Naive thymus-derived CD4-positive, alpha-beta T cell (primary cell): Measurements from ENCODE around the gene AACS. TPM values are rescaled to one million over a fixed set of nuclear protein-coding genes. Genes with fewer than 3 reads are reported as not detected.
"Not testable (repeated sequence)": the region's sequence is repeated elsewhere in the genome, so short reads cannot be mapped to it uniquely, and the experiment has no call there.

Source experiments
- ATAC-seq: fragments of 150-1000 bp; cut with Tn5 transposase; 2 replicates; pipeline ENCODE4 v1.10.0; 2021; ENCODE audit warnings: mild to moderate bottlenecking, moderate library complexity
- CTCF ChIA-PET: fragments of 350-600 bp; sonication (Branson Sonifier 250); formaldehyde crosslinking; loops from one replicate; lab custom pipeline; 2021; ENCODE audit warnings: antibody characterized with exemption; lab: Charles Lee
- POLR2A ChIA-PET: fragments of 350-600 bp; sonication (Branson Sonifier 250); formaldehyde crosslinking; loops from one replicate; lab custom pipeline; 2021; ENCODE audit warnings: antibody characterized with exemption, inconsistent platforms; lab: Charles Lee
- DNase-seq, 9 donors: peaks; one replicate each; pipeline versions ENCODE4 v3.0.0 to v3.0.0-alpha.2; 2020 to 2022; ENCODE audit warnings: mixed read lengths in 1 of 9
- H3K27ac ChIP-seq: one replicate; pipeline ENCODE4 v1.7.0; 2013; ENCODE audit warnings: mild to moderate bottlenecking, low read depth, low read length, moderate library complexity
- H3K27me3 ChIP-seq, 2 donors: one replicate each; pipeline ENCODE4 v1.7.0; 2013; ENCODE audit warnings: low read length in 2 of 2, mild to moderate bottlenecking in 2 of 2, moderate library complexity in 2 of 2; ENCODE audit not compliant: control insufficient read depth in 2 of 2, insufficient read depth in 2 of 2
- H3K36me3 ChIP-seq, 3 experiments: 1 replicate in 2 of 3; 2 replicates in 1 of 3; pipeline ENCODE4 v1.7.0; 2013; ENCODE audit warnings: low read length in 3 of 3, mild to moderate bottlenecking in 3 of 3, moderate library complexity in 1 of 3; ENCODE audit not compliant: insufficient read depth in 3 of 3, control insufficient read depth in 2 of 3
- H3K4me1 ChIP-seq, 2 donors: one replicate each; pipeline ENCODE4 v1.7.0; 2013; ENCODE audit warnings: low read length in 2 of 2, mild to moderate bottlenecking in 2 of 2, moderate library complexity in 1 of 2; ENCODE audit not compliant: control insufficient read depth in 2 of 2, insufficient read depth in 2 of 2
- H3K4me3 ChIP-seq: 2 replicates; pipeline ENCODE4 v1.7.0; 2013; ENCODE audit warnings: mild to moderate bottlenecking, low read length
- H3K9me3 ChIP-seq, 3 experiments: 1 replicate in 2 of 3; 2 replicates in 1 of 3; pipeline ENCODE4 v1.7.0; 2013; ENCODE audit warnings: low read length in 3 of 3; ENCODE audit not compliant: control insufficient read depth in 2 of 3
- H3K27ac Mint-ChIP-seq, 9 donors: one replicate each; pipeline ENCODE4 v1.8.0; 2020 to 2022; ENCODE audit warnings: mixed read lengths in 9 of 9, mild to moderate bottlenecking in 8 of 9, moderate library complexity in 5 of 9, inconsistent platforms in 2 of 9
- H3K27me3 Mint-ChIP-seq, 5 donors: one replicate each; pipeline ENCODE4 v1.8.0; 2021 to 2022; ENCODE audit warnings: mixed read lengths in 5 of 5, mild to moderate bottlenecking in 1 of 5
- H3K36me3 Mint-ChIP-seq, 5 donors: one replicate each; pipeline ENCODE4 v1.8.0; 2020 to 2022; ENCODE audit warnings: mixed read lengths in 5 of 5, mild to moderate bottlenecking in 3 of 5, inconsistent platforms in 1 of 5
- H3K4me1 Mint-ChIP-seq, 7 donors: one replicate each; pipeline ENCODE4 v1.8.0; 2020 to 2022; ENCODE audit warnings: mixed read lengths in 7 of 7, mild to moderate bottlenecking in 3 of 7, inconsistent platforms in 1 of 7
- H3K4me3 Mint-ChIP-seq, 10 donors: one replicate each; pipeline ENCODE4 v1.8.0; 2020 to 2022; ENCODE audit warnings: mild to moderate bottlenecking in 10 of 10, mixed read lengths in 10 of 10, moderate library complexity in 6 of 10, inconsistent platforms in 2 of 10
- H3K9me3 Mint-ChIP-seq, 11 donors: one replicate each; pipeline ENCODE4 v1.8.0; 2020 to 2022; ENCODE audit warnings: mixed read lengths in 11 of 11, mild to moderate bottlenecking in 4 of 11, inconsistent platforms in 1 of 11, moderate library complexity in 1 of 11
- intact Hi-C, 2 donors: fragments of 100-400 bp; cut with micrococcal nuclease; formaldehyde crosslinking; loops; one replicate each; pipeline ENCODE4 v1.15.1; 2023
- polyA plus RNA-seq, 2 donors: library from polyadenylated mRNA; unstranded; fragments of 300-500 nt; fragmentation: Illumina TruSeq; gene quantifications; one replicate each; pipeline ENCODE4 v1.2.3, GENCODE V29; 2021
- total RNA-seq, 6 experiments: library from RNA in 5 of 6; stranded (reverse) in 5 of 6; gene quantifications; 1 replicate in 5 of 6; 2 replicates in 1 of 6; pipeline ENCODE4 v1.2.3 and lab custom pipeline; 2021 to 2026

AACS gene
- total and polyA plus RNA-seq, 7 experiments from 2014 or later, result 11.6 to 21.7 (median 14.8) TPM

DNA sequence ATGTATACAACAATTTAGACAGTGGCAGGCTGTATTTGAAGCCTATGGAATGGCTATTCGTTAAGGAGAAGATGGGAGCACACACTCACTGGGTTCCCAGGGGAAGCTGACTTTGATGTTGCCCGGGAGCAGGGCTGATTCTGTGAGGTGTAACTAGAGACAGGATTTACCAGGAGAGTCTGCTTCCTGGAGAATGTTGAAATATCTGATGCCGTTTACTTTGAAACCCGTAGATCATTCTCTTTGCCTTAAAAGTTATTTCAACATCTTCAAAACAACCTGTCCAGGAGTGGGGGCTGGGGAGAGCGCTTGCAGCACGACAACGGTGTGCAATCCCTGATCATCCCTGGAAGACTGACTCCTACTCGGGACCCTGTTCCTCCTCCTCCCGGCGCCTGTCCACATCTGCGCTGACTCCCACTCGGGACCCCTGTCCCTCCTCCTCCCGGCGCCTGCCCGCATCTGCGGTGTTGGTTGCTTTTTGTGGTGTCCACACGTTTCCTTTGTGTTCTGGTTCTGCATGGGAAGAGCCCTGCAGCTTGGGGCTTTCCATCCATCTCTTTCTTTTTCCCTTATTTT lies 72.6 kb downstream of the AACS start:
- ChIA-PET POLR2A (no interaction called here), CTCF (no interaction called here)
- Histone ChIP-seq H3K9me3 (no peaks in the 10 kb centered on the region), H3K27me3 (no peaks in the 10 kb centered on the region), H3K4me1 (no peaks in the 10 kb centered on the region), H3K4me3 (no peak overlapping the region), H3K36me3 (peaks cover 0 to 24% (median 0%) of the 10 kb centered on the region in 3 experiments), H3K27ac (no peak overlapping the region)
- ATAC-seq, result no peak
- Mint-ChIP-seq H3K36me3 (peaks cover 0 to 23% (median 4%) of the 10 kb centered on the region in 5 donors), H3K4me1 (peaks cover 0 to 1% (median 0%) of the 10 kb centered on the region in 7 donors), H3K4me3 (no peak overlapping the region), H3K27me3 (no peaks in the 10 kb centered on the region), H3K27ac (no peak overlapping the region), H3K9me3 (no peaks in the 10 kb centered on the region)
- intact Hi-C loops, result no loop called here
- no peak for DNase-seq

DNA sequence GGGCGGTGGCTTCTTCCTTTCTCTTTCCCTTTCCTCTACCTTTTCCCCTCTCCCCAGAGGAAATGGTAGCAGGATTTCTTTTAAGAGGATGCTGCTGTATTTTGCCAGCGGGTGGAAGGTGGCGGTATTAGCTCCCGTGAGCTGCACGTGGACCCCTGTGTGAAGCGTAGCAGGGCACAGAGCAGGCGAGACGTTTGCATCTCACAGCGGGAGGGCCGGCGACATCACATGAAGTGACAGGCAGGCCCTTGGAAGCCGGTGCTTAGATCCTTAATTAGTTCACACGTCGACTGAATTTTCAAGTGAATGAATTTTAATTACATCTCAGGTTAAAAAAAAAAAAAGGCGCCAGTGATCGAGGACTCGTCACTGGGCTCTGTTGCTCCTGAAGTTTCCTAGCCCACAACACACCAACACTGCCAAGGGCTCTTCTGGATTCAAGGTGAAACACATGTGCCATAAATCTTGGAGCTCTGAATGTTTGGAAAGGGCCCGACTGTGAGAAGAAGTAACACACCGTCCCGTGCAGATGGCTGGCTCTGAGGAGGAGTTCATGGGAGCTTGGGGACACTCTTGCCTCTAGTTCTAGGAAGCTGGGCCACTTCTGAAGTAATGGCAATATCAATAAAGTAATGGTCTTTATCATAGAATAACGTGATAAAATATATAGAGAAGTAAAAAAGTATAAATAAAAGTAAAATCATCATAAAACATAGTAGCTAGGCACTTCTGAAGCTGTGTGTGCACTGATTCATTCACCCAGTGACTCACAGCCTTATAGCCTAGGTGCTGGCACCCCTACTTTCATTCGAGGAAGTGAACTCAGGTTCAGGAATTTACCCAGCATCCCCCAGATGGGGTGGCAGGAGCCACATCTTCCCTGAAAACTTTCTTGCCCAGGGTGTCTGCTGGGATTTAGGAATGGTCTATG lies 75.3 kb downstream of the AACS start:
- Histone ChIP-seq H3K9me3 (no peaks in the 10 kb centered on the region), H3K4me1 (no peaks in the 10 kb centered on the region), H3K27me3 (no peaks in the 10 kb centered on the region), H3K36me3 (peaks cover 0 to 14% (median 0%) of the 10 kb centered on the region in 3 experiments), H3K27ac (no peak overlapping the region), H3K4me3 (no peak overlapping the region)
- no peaks in the 10 kb centered on the region for H3K27me3 Mint-ChIP-seq
- CTCF ChIA-PET, result no interaction called here
- POLR2A ChIA-PET, result interaction anchor here (0.7 kb wide), 1 partner anchor 223 kb away, joined by 3 read pairs; no protein-coding TSS in a partner anchor
- intact Hi-C loops, result no loop called here
- H3K4me1 Mint-ChIP-seq, result peaks cover 0 to 1% (median 0%) of the 10 kb centered on the region in 7 donors
- ATAC-seq (no peak), DNase-seq (no peak)
- H3K4me3 Mint-ChIP-seq, result no peak overlapping the region
- peaks cover 0 to 15% (median 4%) of the 10 kb centered on the region in 5 donors for H3K36me3 Mint-ChIP-seq
- H3K9me3 Mint-ChIP-seq, result no peaks in the 10 kb centered on the region
- H3K27ac Mint-ChIP-seq, result no peak overlapping the region

DNA sequence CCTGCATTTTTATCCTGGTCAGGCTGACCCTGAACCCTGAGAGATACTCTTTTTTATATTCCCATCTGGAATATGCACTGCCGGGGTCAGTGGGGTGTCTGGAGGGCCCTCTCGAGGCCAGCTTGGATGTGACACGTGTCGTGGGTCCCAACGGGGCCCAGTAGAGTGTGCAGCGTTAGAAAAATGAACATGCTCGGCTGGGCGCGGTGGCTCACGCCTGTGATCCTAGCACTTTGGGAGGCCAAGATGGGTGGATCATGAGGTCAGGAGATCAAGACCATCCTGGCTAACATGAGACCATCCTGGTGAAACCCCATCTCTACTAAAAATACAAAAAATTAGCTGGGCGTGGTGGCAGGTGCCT lies 76.0 kb downstream of the AACS start:
- H3K27me3 Mint-ChIP-seq, DNase-seq, H3K9me3 Mint-ChIP-seq, ATAC-seq, H3K4me1 Mint-ChIP-seq, H3K4me3 ChIP-seq, intact Hi-C loops, H3K4me1 ChIP-seq, H3K27me3 ChIP-seq, H3K27ac ChIP-seq, H3K9me3 ChIP-seq, H3K4me3 Mint-ChIP-seq, CTCF ChIA-PET, H3K27ac Mint-ChIP-seq: not testable (repeated sequence)
- H3K36me3 Mint-ChIP-seq, result peaks cover 0 to 15% (median 4%) of the 10 kb centered on the region in 5 donors
- POLR2A ChIA-PET, result interaction anchor here (0.7 kb wide), 1 partner anchor 223 kb away, joined by 3 read pairs; no protein-coding TSS in a partner anchor
- H3K36me3 ChIP-seq, result peaks cover 0 to 14% (median 0%) of the 10 kb centered on the region in 3 experiments

DNA sequence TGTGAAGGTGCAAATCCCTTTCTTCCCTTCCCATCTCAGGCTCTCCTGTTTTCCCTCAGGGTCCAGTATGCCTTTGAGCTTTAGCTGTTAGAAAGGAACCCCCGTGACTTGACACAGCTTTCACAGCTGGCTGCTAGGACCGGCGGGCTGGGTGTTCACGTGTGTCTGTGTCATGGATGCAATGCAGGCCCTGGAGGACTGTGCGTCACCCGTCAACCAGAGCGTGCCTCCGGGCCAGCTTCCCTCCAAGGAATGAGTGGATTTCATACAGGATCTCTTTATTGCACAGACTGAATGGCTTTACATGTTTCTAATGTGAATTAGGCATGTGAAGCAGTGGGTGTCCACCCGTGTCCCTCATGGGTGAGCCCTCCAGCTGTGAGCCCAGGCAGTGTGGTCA lies 77.4 kb downstream of the AACS start:
- Histone ChIP-seq H3K9me3 (no peaks in the 10 kb centered on the region), H3K27ac (no peak overlapping the region), H3K36me3 (peaks cover 0 to 5% (median 0%) of the 10 kb centered on the region in 3 experiments), H3K4me1 (no peaks in the 10 kb centered on the region), H3K4me3 (no peak overlapping the region), H3K27me3 (no peaks in the 10 kb centered on the region)
- H3K9me3 Mint-ChIP-seq, result no peaks in the 10 kb centered on the region
- no peak overlapping the region for H3K4me3 Mint-ChIP-seq
- peak overlapping the region in 1 of 9 donors; percentile 13 for H3K27ac Mint-ChIP-seq
- no peak for ATAC-seq
- peaks cover 0 to 8% (median 4%) of the 10 kb centered on the region in 5 donors for H3K36me3 Mint-ChIP-seq
- POLR2A ChIA-PET, result no interaction called here
- CTCF ChIA-PET, result no interaction called here
- no peaks in the 10 kb centered on the region for H3K4me1 Mint-ChIP-seq
- intact Hi-C loops, result no loop called here
- no peaks in the 10 kb centered on the region for H3K27me3 Mint-ChIP-seq
- no peak for DNase-seq

DNA sequence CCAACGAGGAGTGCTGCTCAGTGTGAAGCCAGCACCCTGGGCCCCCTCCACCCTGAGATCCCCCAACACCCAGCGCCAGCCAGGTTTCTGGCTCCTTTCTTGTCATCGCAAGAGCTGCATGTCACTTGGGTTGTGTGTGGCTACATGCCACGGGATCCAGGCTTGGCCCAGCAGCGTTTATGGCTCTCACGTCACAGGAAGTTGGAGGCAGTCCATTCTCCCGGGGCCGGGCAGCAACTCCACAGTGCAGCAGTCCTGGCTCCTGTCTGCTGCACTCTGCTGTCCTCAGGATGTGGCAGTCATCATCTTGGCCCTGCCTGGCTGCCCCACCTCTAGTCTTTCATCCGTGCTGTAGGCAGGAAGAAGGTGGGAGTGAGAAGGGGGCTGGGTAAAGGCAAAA lies 78.3 kb downstream of the AACS start:
- intact Hi-C loops, result no loop called here
- Mint-ChIP-seq H3K4me1 (no peaks in the 10 kb centered on the region), H3K27ac (no peak overlapping the region), H3K27me3 (no peaks in the 10 kb centered on the region), H3K4me3 (no peak overlapping the region), H3K36me3 (no peaks in the 10 kb centered on the region), H3K9me3 (no peaks in the 10 kb centered on the region)
- no peaks in the 10 kb centered on the region for H3K36me3 ChIP-seq
- ATAC-seq (no peak), DNase-seq (no peak)
- no peak overlapping the region for H3K27ac ChIP-seq
- H3K9me3 ChIP-seq, result no peaks in the 10 kb centered on the region
- POLR2A ChIA-PET, result no interaction called here
- no peaks in the 10 kb centered on the region for H3K4me1 ChIP-seq
- H3K4me3 ChIP-seq, result no peak overlapping the region
- CTCF ChIA-PET, result no interaction called here
- no peaks in the 10 kb centered on the region for H3K27me3 ChIP-seq

DNA sequence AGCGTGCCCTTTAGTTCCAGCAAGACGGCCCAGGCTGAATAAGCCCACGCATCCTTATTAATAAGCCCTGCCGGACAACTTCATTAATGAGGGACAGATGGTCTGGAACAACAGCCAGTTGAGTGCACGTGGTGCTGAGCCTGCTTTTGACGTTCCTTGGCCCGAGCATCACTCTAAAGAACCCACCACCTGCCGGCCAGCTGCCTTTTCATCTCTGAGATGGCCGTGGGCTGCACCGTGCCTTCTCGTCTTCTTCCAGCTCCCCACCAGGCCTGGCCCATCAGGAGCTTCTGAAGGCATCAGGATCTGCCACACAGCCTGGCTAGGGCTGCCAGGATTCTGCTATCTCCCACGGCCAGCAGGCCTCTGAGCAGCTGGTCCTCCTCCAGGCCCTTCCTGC lies 80.0 kb downstream of the AACS start:
- Histone ChIP-seq H3K36me3 (no peaks in the 10 kb centered on the region), H3K9me3 (no peaks in the 10 kb centered on the region), H3K27ac (no peak overlapping the region), H3K4me3 (no peak overlapping the region), H3K27me3 (no peaks in the 10 kb centered on the region), H3K4me1 (no peaks in the 10 kb centered on the region)
- DNase-seq (no peak), ATAC-seq (no peak)
- Mint-ChIP-seq H3K4me1 (no peaks in the 10 kb centered on the region), H3K36me3 (peaks cover 0 to 4% (median 0%) of the 10 kb centered on the region in 5 donors), H3K9me3 (no peaks in the 10 kb centered on the region), H3K27ac (no peak overlapping the region), H3K4me3 (no peak overlapping the region), H3K27me3 (no peaks in the 10 kb centered on the region)
- ChIA-PET CTCF (no interaction called here), POLR2A (no interaction called here)
- intact Hi-C loops, result no loop called here
